Measurements from ENCODE around the gene TXNRD1.
A peak's percentile ranks its signal among the peaks of the same experiment; 100 is the strongest.

TXNRD1 gene

GRCh38 chr12:104275689-104276088 is 60.1 kb downstream of the TXNRD1 start:
- H3K4me3 ChIP-seq (ENCODE audit: low read length), result no peak overlapping the region
- no peak for TF ChIP-seq CTCF (IDR thresholded peaks at IDR 0.05; ENCODE audit: insufficient read depth, low read depth, low read length, missing control alignments)
- DNase-seq (ENCODE audit: low read depth), result no peak

- DNase-seq (ENCODE audit: low read depth), result no peak
- H3K4me3 ChIP-seq (ENCODE audit: low read length), result no peak overlapping the region
Measured at GRCh38 chr12:104276273-104277131, 60.9 kb downstream of the TXNRD1 start.

GRCh38 chr12:104279164-104279563 is 63.6 kb downstream of the TXNRD1 start:
- no peak for TF ChIP-seq CTCF (IDR thresholded peaks at IDR 0.05; ENCODE audit: insufficient read depth, low read depth, low read length, missing control alignments)
- DNase-seq (ENCODE audit: low read depth), result no peak
- H3K4me3 ChIP-seq (ENCODE audit: low read length), result no peak overlapping the region

More at GRCh38 chr12:104276273-104277131, 60.9 kb downstream of the TXNRD1 start:
- no peak for TF ChIP-seq CTCF (IDR thresholded peaks at IDR 0.05; ENCODE audit: insufficient read depth, low read depth, low read length, missing control alignments)

GRCh38 chr12:104280111-104280510 is 64.5 kb downstream of the TXNRD1 start:
- no peak for TF ChIP-seq CTCF (IDR thresholded peaks at IDR 0.05; ENCODE audit: insufficient read depth, low read depth, low read length, missing control alignments)
- DNase-seq (ENCODE audit: low read depth), result no peak
- no peak overlapping the region for H3K4me3 ChIP-seq (ENCODE audit: low read length)

GRCh38 chr12:104280717-104281458 is 65.3 kb downstream of the TXNRD1 start:
- no peak for TF ChIP-seq CTCF (IDR thresholded peaks at IDR 0.05; ENCODE audit: insufficient read depth, low read depth, low read length, missing control alignments)
- DNase-seq (ENCODE audit: low read depth), result peak; percentile 83
- no peak overlapping the region for H3K4me3 ChIP-seq (ENCODE audit: low read length)

- no peak overlapping the region for H3K4me3 ChIP-seq (ENCODE audit: low read length)
- no peak for DNase-seq (ENCODE audit: low read depth)
- no peak for TF ChIP-seq CTCF (IDR thresholded peaks at IDR 0.05; ENCODE audit: insufficient read depth, low read depth, low read length, missing control alignments)
Measured at GRCh38 chr12:104281636-104282035, 66.1 kb downstream of the TXNRD1 start.

All from epithelial cell of esophagus (primary cell).